ENCODE results near the gene IQSEC1. TPM values are rescaled to one million over a fixed set of nuclear protein-coding genes. Genes with fewer than 3 reads are reported as not detected.

Gene IQSEC1
- total and polyA plus RNA-seq, 2 experiments from 2014 or later = 8.0 to 51.9 TPM

- H3K4me3 Mint-ChIP-seq = no peak overlapping the region
- Histone ChIP-seq H3K36me3 (ENCODE audit: insufficient read depth) (no peaks in the 10 kb centered on the region), H4K20me1 (replicated peaks; ENCODE audit: insufficient read depth) (no peaks in the 10 kb centered on the region), H3K4me2 (no peak overlapping the region), H2AFZ (no peak overlapping the region), H3K9me2 (ENCODE audit: insufficient read depth) (no peaks in the 10 kb centered on the region), H3K79me2 (replicated peaks; ENCODE audit: insufficient read depth) (no peaks in the 10 kb centered on the region), H3K4me3 (no peak overlapping the region), H3K27me3 (ENCODE audit: insufficient read depth) (no peaks in the 10 kb centered on the region), H3K27ac (ENCODE audit: low read depth) (no peak overlapping the region), H3F3A (replicated peaks; ENCODE audit: low read depth) (no peaks in the 10 kb centered on the region), H3K4me1 (ENCODE audit: insufficient read depth) (no peaks in the 10 kb centered on the region)
- H3K36me3 Mint-ChIP-seq (ENCODE audit: low read depth) = no peaks in the 10 kb centered on the region
- no peaks in the 10 kb centered on the region for H3K9me3 Mint-ChIP-seq
- peaks cover 6% of the 10 kb centered on the region for H3K27me3 Mint-ChIP-seq (ENCODE audit: insufficient read depth, low read depth, poor library complexity)
- H3K4me1 Mint-ChIP-seq = peaks cover 15% of the 10 kb centered on the region
- ATAC-seq (no peak), DNase-seq (ENCODE audit: low spot score) (no peak)
- no peak overlapping the region for H3K27ac Mint-ChIP-seq
- TF ChIP-seq, protein P1, sequence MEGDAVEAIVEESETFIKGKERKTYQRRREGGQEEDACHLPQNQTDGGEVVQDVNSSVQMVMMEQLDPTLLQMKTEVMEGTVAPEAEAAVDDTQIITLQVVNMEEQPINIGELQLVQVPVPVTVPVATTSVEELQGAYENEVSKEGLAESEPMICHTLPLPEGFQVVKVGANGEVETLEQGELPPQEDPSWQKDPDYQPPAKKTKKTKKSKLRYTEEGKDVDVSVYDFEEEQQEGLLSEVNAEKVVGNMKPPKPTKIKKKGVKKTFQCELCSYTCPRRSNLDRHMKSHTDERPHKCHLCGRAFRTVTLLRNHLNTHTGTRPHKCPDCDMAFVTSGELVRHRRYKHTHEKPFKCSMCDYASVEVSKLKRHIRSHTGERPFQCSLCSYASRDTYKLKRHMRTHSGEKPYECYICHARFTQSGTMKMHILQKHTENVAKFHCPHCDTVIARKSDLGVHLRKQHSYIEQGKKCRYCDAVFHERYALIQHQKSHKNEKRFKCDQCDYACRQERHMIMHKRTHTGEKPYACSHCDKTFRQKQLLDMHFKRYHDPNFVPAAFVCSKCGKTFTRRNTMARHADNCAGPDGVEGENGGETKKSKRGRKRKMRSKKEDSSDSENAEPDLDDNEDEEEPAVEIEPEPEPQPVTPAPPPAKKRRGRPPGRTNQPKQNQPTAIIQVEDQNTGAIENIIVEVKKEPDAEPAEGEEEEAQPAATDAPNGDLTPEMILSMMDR (conservative IDR thresholded peaks at IDR 0.05; ENCODE audit: low read depth in 2 of 2) = no peak
- no peak for TF ChIP-seq CREB1 (CRISPR knock-in tag; IDR thresholded peaks at IDR 0.05; ENCODE audit: low read depth)
- TF ChIP-seq STAT1 (IDR thresholded peaks at IDR 0.05; ENCODE audit: unreplicated experiment) = no peak
- no peak for TF ChIP-seq EZH2phosphoT487 (IDR thresholded peaks at IDR 0.05; ENCODE audit: unreplicated experiment)
- TF ChIP-seq EZH2 (IDR thresholded peaks at IDR 0.05; ENCODE audit: low read depth, unreplicated experiment) = no peak
- TF ChIP-seq NANOG (IDR thresholded peaks at IDR 0.05; ENCODE audit: borderline replicate concordance) = no peak
Observed at GRCh38 chr3:13083254-13083653, 10.0 kb upstream of the IQSEC1 start.

DNA sequence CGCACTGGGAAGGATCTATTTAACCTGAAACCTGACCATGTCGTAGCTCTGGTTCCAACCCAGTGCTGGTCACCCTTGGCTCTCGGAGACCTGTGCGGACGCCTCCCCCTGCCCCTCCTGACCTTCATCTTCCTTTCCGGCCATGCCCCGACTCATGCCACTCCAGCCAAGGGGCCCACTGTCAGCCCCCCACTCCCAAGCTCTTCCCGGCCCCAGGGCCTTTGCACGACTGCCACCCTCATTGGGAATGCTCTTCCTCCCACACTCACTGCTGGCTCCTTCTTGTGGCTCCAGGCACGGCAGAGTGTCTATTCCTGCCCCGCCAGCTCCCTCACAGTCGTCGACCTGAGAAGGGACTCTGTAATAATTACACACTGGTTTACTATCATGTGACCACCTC lies 9.4 kb upstream of the IQSEC1 start:
- Histone ChIP-seq H4K20me1 (replicated peaks; ENCODE audit: insufficient read depth) (no peaks in the 10 kb centered on the region), H3F3A (replicated peaks; ENCODE audit: low read depth) (no peaks in the 10 kb centered on the region), H3K27ac (ENCODE audit: low read depth) (no peak overlapping the region), H3K4me3 (no peak overlapping the region), H3K36me3 (ENCODE audit: insufficient read depth) (no peaks in the 10 kb centered on the region), H3K4me2 (no peak overlapping the region), H3K79me2 (replicated peaks; ENCODE audit: insufficient read depth) (no peaks in the 10 kb centered on the region), H2AFZ (no peak overlapping the region), H3K9me2 (ENCODE audit: insufficient read depth) (no peaks in the 10 kb centered on the region), H3K27me3 (ENCODE audit: insufficient read depth) (no peaks in the 10 kb centered on the region), H3K4me1 (ENCODE audit: insufficient read depth) (no peaks in the 10 kb centered on the region)
- TF ChIP-seq ZNF462 (CRISPR knock-in tag; IDR thresholded peaks at IDR 0.05) (no peak), NANOG (IDR thresholded peaks at IDR 0.05; ENCODE audit: borderline replicate concordance) (no peak), STAT1 (IDR thresholded peaks at IDR 0.05; ENCODE audit: unreplicated experiment) (no peak)
- Mint-ChIP-seq H3K36me3 (ENCODE audit: low read depth) (no peaks in the 10 kb centered on the region), H3K27me3 (ENCODE audit: insufficient read depth, low read depth, poor library complexity) (peaks cover 5% of the 10 kb centered on the region), H3K9me3 (no peaks in the 10 kb centered on the region), H3K27ac (no peak overlapping the region), H3K4me1 (peaks cover 15% of the 10 kb centered on the region), H3K4me3 (no peak overlapping the region)
- ATAC-seq (no peak), DNase-seq (ENCODE audit: low spot score) (no peak)
